Ectodermal cell (in vitro differentiated cells): ENCODE measurements around the gene BRMS1L.

ENCODE experiments used
- H3K27ac ChIP-seq: 2 replicates; pipeline ENCODE4 v1.7.0; 2013; ENCODE audit warnings: mild to moderate bottlenecking, low read depth, low read length; ENCODE audit not compliant: insufficient read depth, poor library complexity, severe bottlenecking
- H3K27me3 ChIP-seq: 2 replicates; pipeline ENCODE4 v1.7.0; 2013; ENCODE audit warnings: mild to moderate bottlenecking, low read length; ENCODE audit not compliant: insufficient read depth, control insufficient read depth, poor library complexity, severe bottlenecking
- H3K36me3 ChIP-seq: one replicate; pipeline ENCODE4 v1.7.0; 2013; ENCODE audit warnings: low read length; ENCODE audit not compliant: control insufficient read depth, insufficient read depth
- H3K4me1 ChIP-seq: one replicate; pipeline ENCODE4 v1.7.0; 2013; ENCODE audit warnings: low read length; ENCODE audit not compliant: control insufficient read depth, insufficient read depth
- H3K4me3 ChIP-seq: 2 replicates; pipeline ENCODE4 v1.7.0; 2013; ENCODE audit warnings: low read depth, low read length, control low read depth; ENCODE audit not compliant: insufficient read depth
- H3K9me3 ChIP-seq: 2 replicates; pipeline ENCODE4 v1.7.0; 2013; ENCODE audit warnings: mild to moderate bottlenecking, low read length, moderate library complexity; ENCODE audit not compliant: control insufficient read depth
- WGBS, 2 experiments: methylation state at CpG; one replicate each; pipeline ENCODE4 v1.1.7; 2013; ENCODE audit warnings: missing lambda C conversion rate in 2 of 2; 5-methylcytosine and 5-hydroxymethylcytosine counted together

Gene BRMS1L

DNA sequence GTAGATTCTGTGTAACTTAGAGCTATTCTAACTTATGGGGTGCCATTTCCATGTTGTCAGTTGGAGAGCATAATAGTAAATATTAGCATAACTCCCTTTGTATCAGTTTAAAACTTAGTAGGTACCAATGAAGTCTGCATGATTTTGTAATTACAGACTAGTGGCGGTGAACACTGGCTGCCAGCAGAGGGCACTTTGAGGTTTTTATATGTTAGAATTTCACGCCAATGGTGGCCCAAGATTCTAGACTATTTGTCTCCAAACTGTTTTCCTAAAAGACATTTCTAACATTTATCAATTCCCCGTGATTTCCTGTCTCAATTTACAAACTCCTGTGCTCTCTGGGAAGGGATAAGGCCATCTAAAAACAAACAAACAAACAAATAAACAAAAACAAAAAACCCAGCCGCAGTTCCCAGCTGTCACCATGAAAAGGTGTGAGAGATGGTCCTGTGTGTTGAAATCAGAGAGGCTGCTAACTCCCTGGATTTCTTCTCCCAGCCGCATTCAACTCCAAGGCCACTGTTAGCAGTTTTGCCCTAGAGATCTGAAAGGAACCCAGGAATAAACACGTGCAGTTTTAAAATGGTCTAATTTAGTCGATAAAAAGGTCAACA lies 57.6 kb downstream of the BRMS1L start:
- H3K9me3 ChIP-seq: no peaks in the 10 kb centered on the region
- no peaks in the 10 kb centered on the region for H3K36me3 ChIP-seq
- no peak overlapping the region for H3K27ac ChIP-seq
- no peaks in the 10 kb centered on the region for H3K27me3 ChIP-seq
- no peak overlapping the region for H3K4me3 ChIP-seq
- WGBS, 2 experiments: 58 to 61% methylated on average over 7 of the region's 7 CpGs
- no peaks in the 10 kb centered on the region for H3K4me1 ChIP-seq

DNA sequence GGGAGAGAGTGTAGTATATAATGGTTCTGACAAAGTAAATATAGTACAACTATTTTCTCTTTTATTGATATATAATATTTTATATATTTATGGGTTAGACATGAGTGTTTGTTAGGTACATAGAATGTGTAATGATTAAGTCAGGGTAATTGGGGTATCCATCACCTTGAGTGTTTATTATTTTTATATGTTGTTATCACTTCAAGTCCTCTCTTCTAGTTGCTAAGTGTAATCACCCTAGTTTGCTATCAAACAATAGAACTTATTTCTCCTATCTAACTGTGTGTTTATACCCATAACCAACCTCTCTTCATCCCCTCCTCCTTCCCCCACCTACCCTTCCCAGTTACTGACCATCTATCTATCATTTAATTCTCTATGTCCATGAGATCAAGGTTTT lies 64.2 kb downstream of the BRMS1L start:
- H3K27me3 ChIP-seq: no peaks in the 10 kb centered on the region
- H3K4me3 ChIP-seq: no peak overlapping the region
- H3K36me3 ChIP-seq: no peaks in the 10 kb centered on the region
- no peaks in the 10 kb centered on the region for H3K9me3 ChIP-seq
- no peak overlapping the region for H3K27ac ChIP-seq
- no peaks in the 10 kb centered on the region for H3K4me1 ChIP-seq

DNA sequence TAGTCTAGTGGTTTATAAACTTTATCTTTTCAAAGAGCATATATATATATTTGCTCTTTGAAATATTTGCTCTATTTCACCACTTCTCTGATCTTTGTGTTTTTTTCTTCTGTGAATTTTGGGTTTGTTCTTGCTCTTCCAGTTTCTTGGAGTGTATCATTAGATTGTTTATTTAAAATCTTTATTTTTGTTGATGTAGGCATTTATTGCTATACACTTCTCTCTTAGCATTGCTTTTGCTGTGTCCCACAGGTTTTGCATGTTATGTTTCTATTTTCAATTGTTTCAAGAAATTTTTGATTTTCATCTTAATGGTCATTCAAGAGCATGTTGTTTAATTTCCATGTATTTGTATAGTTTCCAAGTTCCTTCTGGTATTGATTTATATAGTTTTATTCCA lies 69.1 kb downstream of the BRMS1L start:
- Histone ChIP-seq H3K27ac (no peak overlapping the region), H3K36me3 (no peaks in the 10 kb centered on the region), H3K27me3 (no peaks in the 10 kb centered on the region), H3K9me3 (no peaks in the 10 kb centered on the region), H3K4me1 (peaks cover 14% of the 10 kb centered on the region), H3K4me3 (no peak overlapping the region)

DNA sequence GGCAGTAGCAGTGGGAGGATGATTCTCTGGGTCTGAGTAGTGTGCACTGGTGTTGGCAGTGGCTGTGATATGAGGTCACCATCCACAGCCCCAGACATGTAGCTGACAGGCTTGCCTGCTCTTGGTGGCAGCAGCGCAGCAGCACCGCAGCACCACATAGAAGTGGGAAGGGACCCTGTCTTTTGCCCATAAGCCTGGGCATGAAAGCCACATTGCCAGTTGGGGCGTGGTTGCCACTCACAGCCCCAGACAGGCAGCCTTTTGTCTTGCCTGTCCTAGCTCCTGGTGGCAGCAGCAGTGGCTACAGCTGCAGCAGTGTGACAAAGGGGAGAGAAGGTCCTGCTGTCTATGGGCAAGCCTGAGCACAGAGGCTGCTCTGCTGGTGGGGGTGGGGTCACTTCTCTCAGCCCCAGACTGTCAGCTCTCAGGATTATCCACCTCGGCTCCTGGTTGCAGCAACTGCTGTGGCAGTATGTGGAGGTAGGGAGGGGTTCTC lies 71.5 kb downstream of the BRMS1L start:
- H3K27ac ChIP-seq: no peak overlapping the region
- H3K36me3 ChIP-seq: no peaks in the 10 kb centered on the region
- H3K9me3 ChIP-seq: no peaks in the 10 kb centered on the region
- no peaks in the 10 kb centered on the region for H3K27me3 ChIP-seq
- 63 to 64% methylated on average over 4 of the region's 4 CpGs for WGBS, 2 experiments
- H3K4me1 ChIP-seq: peaks cover 14% of the 10 kb centered on the region
- H3K4me3 ChIP-seq: no peak overlapping the region

DNA sequence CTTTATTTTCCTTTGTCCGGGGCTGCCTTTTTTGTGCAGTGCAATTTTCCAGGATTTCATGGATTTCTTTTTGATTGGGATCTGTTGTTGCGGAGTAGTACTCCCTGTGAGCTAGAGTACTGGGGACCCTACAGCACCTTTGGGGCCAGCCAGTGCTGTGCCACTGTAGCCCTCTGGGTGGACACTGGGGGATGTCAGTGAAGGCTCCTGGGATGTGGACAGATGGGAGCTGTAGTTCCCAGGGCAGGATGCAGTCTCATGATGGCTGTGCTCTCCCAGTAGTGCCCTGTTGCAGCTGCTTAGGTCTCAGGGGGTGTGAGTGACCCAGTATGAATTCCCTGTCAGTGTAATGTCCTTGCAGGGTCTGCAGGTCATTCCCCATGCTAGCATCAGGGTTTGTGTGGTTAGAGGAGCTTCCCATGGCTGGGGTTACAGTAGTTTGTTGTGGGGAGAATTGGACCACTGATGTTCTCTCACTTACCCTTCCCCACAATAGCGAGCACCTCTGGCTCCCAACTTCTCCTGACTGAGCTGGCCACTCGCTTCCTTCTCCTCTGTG lies 72.2 kb downstream of the BRMS1L start:
- Histone ChIP-seq H3K27ac (no peak overlapping the region), H3K36me3 (no peaks in the 10 kb centered on the region), H3K4me1 (peaks cover 14% of the 10 kb centered on the region), H3K27me3 (no peaks in the 10 kb centered on the region), H3K4me3 (no peak overlapping the region), H3K9me3 (no peaks in the 10 kb centered on the region)
- WGBS, 2 experiments: 95 to 96% methylated on average over 4 of the region's 4 CpGs

DNA sequence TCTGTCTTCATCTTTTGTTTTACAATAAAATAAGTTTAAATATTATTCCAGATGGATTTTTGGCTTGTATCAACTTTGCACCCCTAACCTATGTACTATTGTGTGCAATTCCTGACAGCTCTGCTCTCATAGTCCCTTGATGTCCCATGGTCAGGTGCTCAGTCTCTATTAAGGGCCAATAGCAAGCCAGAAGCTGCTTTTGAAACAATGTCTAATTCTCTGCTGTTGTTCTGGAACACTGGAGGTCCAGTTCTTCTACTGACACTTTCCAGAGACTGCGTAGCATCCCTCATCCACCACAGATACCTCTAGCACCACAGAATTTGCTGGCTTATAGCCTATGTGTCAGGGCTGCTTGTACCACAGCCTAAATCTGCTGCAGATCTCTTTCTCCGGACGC lies 74.6 kb downstream of the BRMS1L start:
- no peak overlapping the region for H3K4me3 ChIP-seq
- H3K4me1 ChIP-seq: peaks cover 14% of the 10 kb centered on the region
- H3K9me3 ChIP-seq: no peaks in the 10 kb centered on the region
- WGBS, 2 experiments: 96 to 97% methylated on average over 3 of the region's 3 CpGs
- H3K27ac ChIP-seq: no peak overlapping the region
- H3K36me3 ChIP-seq: no peaks in the 10 kb centered on the region
- no peaks in the 10 kb centered on the region for H3K27me3 ChIP-seq

DNA sequence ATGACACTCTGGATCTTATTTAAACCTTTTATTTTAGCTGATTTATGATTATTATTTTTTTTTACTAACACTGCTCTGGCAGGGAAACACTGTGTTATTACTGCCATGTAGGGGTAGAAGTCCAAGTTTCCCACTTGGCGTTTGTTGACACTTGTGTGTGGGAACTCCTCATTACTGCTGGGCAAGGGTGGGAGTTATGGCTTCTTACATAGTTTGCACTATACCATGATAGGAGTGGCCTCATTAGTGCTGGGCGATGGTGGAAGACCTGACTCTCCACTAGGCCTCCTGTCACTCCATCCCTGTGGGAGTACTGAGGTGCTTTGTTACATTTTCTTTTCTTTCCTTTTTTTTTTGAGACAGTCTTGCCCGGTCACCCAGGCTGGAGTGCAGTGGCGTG lies 83.5 kb downstream of the BRMS1L start:
- 89 to 90% methylated on average over 4 of the region's 4 CpGs for WGBS, 2 experiments
- no peaks in the 10 kb centered on the region for H3K9me3 ChIP-seq
- H3K27me3 ChIP-seq: no peaks in the 10 kb centered on the region
- H3K4me3 ChIP-seq: no peak overlapping the region
- H3K36me3 ChIP-seq: no peaks in the 10 kb centered on the region
- H3K4me1 ChIP-seq: no peaks in the 10 kb centered on the region
- H3K27ac ChIP-seq: no peak overlapping the region

DNA sequence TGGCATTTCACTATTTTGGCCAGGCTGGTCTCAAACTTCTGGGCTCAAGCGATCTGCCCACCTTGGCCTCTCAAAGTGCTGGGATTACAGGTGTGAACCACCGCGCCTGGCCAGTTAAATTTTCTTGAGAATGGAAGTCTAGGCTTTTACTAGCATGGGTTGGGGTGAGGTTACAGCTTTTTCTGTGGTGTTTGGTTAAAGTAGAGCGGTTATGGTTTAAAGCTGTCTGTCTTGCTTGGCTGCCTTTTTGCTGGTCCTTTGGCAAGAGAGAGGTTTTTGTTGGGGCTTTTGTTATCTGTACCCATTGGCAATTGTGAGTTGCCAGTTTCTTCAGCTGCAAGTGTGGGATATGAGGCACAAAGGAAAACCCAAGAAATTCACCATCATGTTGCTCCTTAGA lies 84.1 kb downstream of the BRMS1L start:
- H3K4me3 ChIP-seq: no peak overlapping the region
- H3K27ac ChIP-seq: no peak overlapping the region
- no peaks in the 10 kb centered on the region for H3K36me3 ChIP-seq
- no peaks in the 10 kb centered on the region for H3K4me1 ChIP-seq
- H3K27me3 ChIP-seq: no peaks in the 10 kb centered on the region
- H3K9me3 ChIP-seq: no peaks in the 10 kb centered on the region
- WGBS, 2 experiments: 95 to 97% methylated on average over 4 of the region's 4 CpGs

DNA sequence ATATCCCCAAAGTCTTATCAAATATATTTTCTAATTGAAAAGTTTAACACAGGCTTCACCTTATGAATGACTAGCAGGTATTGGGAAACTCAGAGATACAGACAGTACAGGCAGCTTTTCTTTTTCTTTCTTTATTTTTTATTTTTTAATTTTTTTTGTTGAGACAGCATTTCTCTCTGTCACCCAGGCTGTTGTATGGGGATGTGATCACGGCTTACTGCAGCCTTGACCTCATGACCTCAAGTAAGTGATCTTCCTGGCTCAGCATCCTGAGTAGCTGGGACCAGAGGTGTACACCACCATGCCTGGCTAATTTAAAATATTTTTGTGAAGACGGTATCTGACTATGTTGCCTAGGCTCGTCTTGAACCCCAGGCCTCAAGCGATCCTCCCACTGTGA lies 85.0 kb downstream of the BRMS1L start:
- H3K9me3 ChIP-seq: no peaks in the 10 kb centered on the region
- no peak overlapping the region for H3K4me3 ChIP-seq
- no peaks in the 10 kb centered on the region for H3K4me1 ChIP-seq
- no peak overlapping the region for H3K27ac ChIP-seq
- H3K27me3 ChIP-seq: no peaks in the 10 kb centered on the region
- 91 to 94% methylated on average over 4 of the region's 4 CpGs for WGBS, 2 experiments
- H3K36me3 ChIP-seq: no peaks in the 10 kb centered on the region

DNA sequence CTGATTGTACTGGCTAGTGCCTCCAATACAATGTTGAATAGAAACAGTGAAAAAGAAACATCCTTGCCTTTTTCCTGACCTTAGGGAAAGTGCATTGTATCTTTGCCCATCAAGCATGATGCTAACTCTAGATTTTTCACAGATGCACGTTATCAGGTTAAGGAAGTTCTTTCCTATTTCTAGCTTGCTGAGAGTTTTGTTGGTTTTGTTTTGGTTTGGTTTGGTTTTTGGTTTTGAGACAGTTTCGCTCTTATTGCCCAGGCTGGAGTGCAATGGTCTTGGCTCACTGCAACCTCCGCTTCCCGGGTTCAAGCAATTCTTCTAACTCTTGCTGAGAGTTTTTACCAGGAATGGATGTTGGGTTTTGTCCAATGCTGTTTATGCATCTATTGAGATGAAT lies 89.0 kb downstream of the BRMS1L start:
- Histone ChIP-seq H3K4me3 (no peak overlapping the region), H3K36me3 (no peaks in the 10 kb centered on the region), H3K9me3 (no peaks in the 10 kb centered on the region), H3K27ac (no peak overlapping the region), H3K4me1 (peaks cover 19% of the 10 kb centered on the region), H3K27me3 (no peaks in the 10 kb centered on the region)
- WGBS, 2 experiments: 86 to 93% methylated on average over 4 of the region's 4 CpGs
